ENCODE measurements around the gene ZSCAN31.

GRCh38 chr6:28378644-28379043, 42.7 kb upstream of the ZSCAN31 start:
- TF ChIP-seq CTCF (IDR thresholded peaks at IDR 0.05) (no peak), POLR2A (IDR thresholded peaks at IDR 0.05) (no peak)
